Right lobe of liver (tissue), 6 donors: ENCODE results near the gene PANK2. TPM values are rescaled to one million over a fixed set of nuclear protein-coding genes. Genes with fewer than 3 reads are reported as not detected.
"Not testable (repeated sequence)": the region's sequence is repeated elsewhere in the genome, so short reads cannot be mapped to it uniquely, and the experiment has no call there.

Experiments used
- ATAC-seq, 4 donors: fragments of 200-7000 bp; cut with Tn5 transposase; one replicate each; pipeline ENCODE4 v1.9.1; 2020; ENCODE audit warnings: mild to moderate bottlenecking in 4 of 4, moderate library complexity in 4 of 4
- DNase-seq, 3 donors: peaks; one replicate each; pipeline ENCODE4 v3.0.0-alpha.2; 2020
- H3K27ac ChIP-seq, 3 donors: fragments of 200-600 bp; one replicate each; pipeline ENCODE4 v1.8.0; 2022
- H3K27me3 ChIP-seq, 2 donors: fragments of 200-600 bp; one replicate each; pipeline ENCODE4 v1.8.0; 2022
- H3K36me3 ChIP-seq, 4 donors: fragments of 200-600 bp; sonication (generic) in 1 of 4; one replicate each; pipeline versions ENCODE4 v1.5.1 to v1.8.0; 2017 to 2022; ENCODE audit warnings: control low read depth in 1 of 4
- H3K4me1 ChIP-seq, 4 donors: fragments of 200-600 bp; sonication (generic) in 1 of 4; one replicate each; pipeline versions ENCODE4 v1.5.1 to v1.8.0; 2017 to 2022; ENCODE audit warnings: control low read depth in 1 of 4
- H3K4me3 ChIP-seq, 3 donors: fragments of 200-600 bp; one replicate each; pipeline ENCODE4 v1.8.0; 2022
- H3K9me3 ChIP-seq, 4 donors: fragments of 200-600 bp; sonication (generic) in 1 of 4; one replicate each; pipeline versions ENCODE4 v1.5.1 to v1.8.0; 2017 to 2022; ENCODE audit warnings: control low read depth in 1 of 4
- CTCF ChIP-seq, 4 donors: fragments of 200-600 bp in 3 of 4; fragments of 450-650 bp in 1 of 4; IDR thresholded peaks; one replicate each; pipeline versions ENCODE4 v1.5.1 to v1.8.0; 2016 to 2022; ENCODE audit warnings: antibody characterized with exemption in 4 of 4, mild to moderate bottlenecking in 2 of 4
- POLR2A ChIP-seq: fragments of 450-650 bp; IDR thresholded peaks from one replicate; pipeline ENCODE4 v1.6.1; 2017; ENCODE audit warnings: antibody characterized with exemption, mild to moderate bottlenecking
- WGBS: methylation state at CpG from one replicate; pipeline ENCODE4 v1.1.6; 2018; ENCODE audit warnings: low coverage, low lambda C conversion rate; ENCODE audit not compliant: insufficient coverage; ENCODE audit errors: missing lambda C conversion rate; 5-methylcytosine and 5-hydroxymethylcytosine counted together
- intact Hi-C, 2 donors: fragments of 100-400 bp; cut with DNase I; formaldehyde crosslinking; loops; one replicate each; pipeline versions ENCODE4 v1.11.2 to v1.14.1; 2022
- long read RNA-seq: library from polyadenylated mRNA; unstranded; transcript quantifications from one replicate; pipeline ENCODE4 v2.0.0, GENCODE V29; 2019
- total RNA-seq, 6 experiments: library from RNA; depleted of rRNA in 2 of 6; stranded (reverse); fragments of >200 nt in 2 of 6; fragmentation: NEBNext Ultra II Directional in 3 of 6; extraction: Animal tissue kit (Norgen Biotek cat#: 25700) in 3 of 6; gene quantifications; one replicate each; pipeline versions ENCODE4 v1.1.0 to v1.2.4, GENCODE V29; 2016 to 2023
- donor health status: DM: no; HTN: yes; CAD: no.
- donor health status: DM: no; HTN: no; CAD: no.
- donor health status: DM: no; HTN: no; CAD: no.
- donor health status: DM: no; HTN: yes; CAD: no.
- donor health status: DM: no; HTN: yes; CAD: no.

PANK2 gene
- 10 to 100 TPM; 13.0 to 17.8 (median 13.8) TPM for total RNA-seq
- long read RNA-seq, partial matches to known transcripts: 1 of 3 reads
- long read RNA-seq, other reads (novel, unspliced or antisense): 2 of 3 reads

GRCh38 chr20:3888622-3889488, at the start of gene PANK2:
TSS of gene PANK2 (plus strand) at chr20:3889387.
- Histone ChIP-seq H3K4me1 (peaks cover 0 to 40% (median 11%) of the 10 kb centered on the region in 4 donors), H3K9me3 (no peaks in the 10 kb centered on the region), H3K27ac (peak within 1 kb of the TSS; percentile 77 to 96 (median 85)), H3K4me3 (peak within 1 kb of the TSS; percentile 75 to 93 (median 91)), H3K36me3 (no peaks in the 10 kb centered on the region), H3K27me3 (no peaks in the 10 kb centered on the region)
- ATAC-seq (peak; percentile 96 to 99 (median 96)), DNase-seq (peak; percentile 99 to 100 (median 100))
- 0% methylated on average over 28 of the region's 72 CpGs for WGBS
- intact Hi-C loops: no loop called here
- TF ChIP-seq CTCF (IDR thresholded peaks at IDR 0.05): peak in 3 of 4 donors; percentile 27 to 50 (median 35)
- TF ChIP-seq POLR2A: peak; percentile 90

GRCh38 chr20:3840201-3840600, 49.0 kb upstream of the PANK2 start:
- H3K27ac ChIP-seq, H3K4me1 ChIP-seq, ATAC-seq, H3K4me3 ChIP-seq, H3K27me3 ChIP-seq, H3K9me3 ChIP-seq, H3K36me3 ChIP-seq, intact Hi-C loops, DNase-seq: not testable (repeated sequence)
- WGBS: 84% methylated on average over 7 of the region's 7 CpGs

GRCh38 chr20:3842348-3842930, 46.7 kb upstream of the PANK2 start:
- Histone ChIP-seq H3K4me3 (no peak overlapping the region), H3K4me1 (no peaks in the 10 kb centered on the region), H3K27ac (no peak overlapping the region), H3K9me3 (no peaks in the 10 kb centered on the region), H3K27me3 (no peaks in the 10 kb centered on the region), H3K36me3 (no peaks in the 10 kb centered on the region)
- 80% methylated on average over 4 of the region's 7 CpGs for WGBS
- TF ChIP-seq CTCF (IDR thresholded peaks at IDR 0.05): no peak
- TF ChIP-seq POLR2A: no peak
- ATAC-seq (no peak), DNase-seq (no peak)
- intact Hi-C loops: no loop called here

- DNase-seq (no peak), ATAC-seq (no peak)
- H3K27me3 ChIP-seq: no peaks in the 10 kb centered on the region
- intact Hi-C loops: no loop called here
- TF ChIP-seq CTCF (IDR thresholded peaks at IDR 0.05) (no peak), POLR2A (no peak)
- H3K36me3 ChIP-seq: no peaks in the 10 kb centered on the region
- WGBS: 30% methylated on average over 4 of the region's 5 CpGs
- H3K9me3 ChIP-seq: no peaks in the 10 kb centered on the region
- no peak overlapping the region for H3K27ac ChIP-seq
- H3K4me3 ChIP-seq: no peak overlapping the region
- peaks cover 0 to 4% (median 0%) of the 10 kb centered on the region in 4 donors for H3K4me1 ChIP-seq
Measured at GRCh38 chr20:3843490-3843889, 45.7 kb upstream of the PANK2 start.

GRCh38 chr20:3843990-3844619, 45.1 kb upstream of the PANK2 start:
- H3K36me3 ChIP-seq, H3K27ac ChIP-seq, intact Hi-C loops, H3K4me1 ChIP-seq, H3K27me3 ChIP-seq, DNase-seq, ATAC-seq, H3K9me3 ChIP-seq, H3K4me3 ChIP-seq: not testable (repeated sequence)
- 95% methylated on average over 4 of the region's 9 CpGs for WGBS
